Panc1 (cell line): ENCODE results near the gene LRRC8C.

Experiments
- SIN3A ChIP-seq: IDR thresholded peaks from 2 replicates; pipeline ENCODE4 v1.6.1; 2012; ENCODE audit warnings: low read depth, mild to moderate bottlenecking, low read length, moderate library complexity, borderline replicate concordance; ENCODE audit not compliant: insufficient read depth
- TF ChIP-seq, protein P1 (sequence below): fragments of 450-650 bp; IDR thresholded peaks from 2 replicates; pipeline ENCODE4 v1.5.1; 2017; ENCODE audit warnings: mild to moderate bottlenecking
- TF ChIP-seq, protein P2 (sequence below), 2 experiments: IDR thresholded peaks; 2 replicates each; pipeline ENCODE4 v1.6.1; 2011 to 2012; ENCODE audit warnings: low read depth in 2 of 2, control low read depth in 1 of 2, low read length in 1 of 2, mild to moderate bottlenecking in 1 of 2, moderate library complexity in 1 of 2; ENCODE audit not compliant: insufficient read depth in 1 of 2

DNA sequence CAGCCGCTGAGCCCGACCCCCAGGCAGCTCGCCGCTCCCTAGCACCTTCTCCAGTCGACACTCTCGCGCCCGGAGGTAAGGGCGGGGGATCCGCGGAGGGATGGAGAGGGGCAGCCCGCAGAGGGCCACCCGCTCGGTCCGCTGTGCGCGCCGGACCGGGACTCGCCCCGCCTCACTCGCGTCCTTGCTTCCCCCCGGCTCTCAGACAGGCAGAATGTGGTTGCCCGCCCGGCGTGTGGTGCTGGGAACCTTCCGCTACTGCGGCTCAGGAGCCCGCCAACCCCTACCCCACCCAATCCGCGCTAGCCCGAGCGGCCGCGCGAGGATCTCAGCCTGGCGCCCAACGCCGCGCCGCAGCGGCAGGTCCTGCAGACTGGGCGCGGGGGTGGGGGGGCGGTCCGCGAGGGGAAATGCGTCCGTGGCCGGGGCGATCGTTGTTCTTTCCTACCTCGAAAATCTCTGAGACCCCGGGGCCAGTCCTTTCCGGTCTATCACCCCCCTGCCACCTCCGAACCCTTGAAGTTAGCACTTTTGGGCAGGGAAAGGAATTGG lies 404 bp downstream of the LRRC8C start:
- TF ChIP-seq, protein P1, sequence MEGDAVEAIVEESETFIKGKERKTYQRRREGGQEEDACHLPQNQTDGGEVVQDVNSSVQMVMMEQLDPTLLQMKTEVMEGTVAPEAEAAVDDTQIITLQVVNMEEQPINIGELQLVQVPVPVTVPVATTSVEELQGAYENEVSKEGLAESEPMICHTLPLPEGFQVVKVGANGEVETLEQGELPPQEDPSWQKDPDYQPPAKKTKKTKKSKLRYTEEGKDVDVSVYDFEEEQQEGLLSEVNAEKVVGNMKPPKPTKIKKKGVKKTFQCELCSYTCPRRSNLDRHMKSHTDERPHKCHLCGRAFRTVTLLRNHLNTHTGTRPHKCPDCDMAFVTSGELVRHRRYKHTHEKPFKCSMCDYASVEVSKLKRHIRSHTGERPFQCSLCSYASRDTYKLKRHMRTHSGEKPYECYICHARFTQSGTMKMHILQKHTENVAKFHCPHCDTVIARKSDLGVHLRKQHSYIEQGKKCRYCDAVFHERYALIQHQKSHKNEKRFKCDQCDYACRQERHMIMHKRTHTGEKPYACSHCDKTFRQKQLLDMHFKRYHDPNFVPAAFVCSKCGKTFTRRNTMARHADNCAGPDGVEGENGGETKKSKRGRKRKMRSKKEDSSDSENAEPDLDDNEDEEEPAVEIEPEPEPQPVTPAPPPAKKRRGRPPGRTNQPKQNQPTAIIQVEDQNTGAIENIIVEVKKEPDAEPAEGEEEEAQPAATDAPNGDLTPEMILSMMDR = no peak
- TF ChIP-seq SIN3A = 0 out of 2 replicates have a peak, but pooled peaks have one; percentile 59
- TF ChIP-seq, protein P2, sequence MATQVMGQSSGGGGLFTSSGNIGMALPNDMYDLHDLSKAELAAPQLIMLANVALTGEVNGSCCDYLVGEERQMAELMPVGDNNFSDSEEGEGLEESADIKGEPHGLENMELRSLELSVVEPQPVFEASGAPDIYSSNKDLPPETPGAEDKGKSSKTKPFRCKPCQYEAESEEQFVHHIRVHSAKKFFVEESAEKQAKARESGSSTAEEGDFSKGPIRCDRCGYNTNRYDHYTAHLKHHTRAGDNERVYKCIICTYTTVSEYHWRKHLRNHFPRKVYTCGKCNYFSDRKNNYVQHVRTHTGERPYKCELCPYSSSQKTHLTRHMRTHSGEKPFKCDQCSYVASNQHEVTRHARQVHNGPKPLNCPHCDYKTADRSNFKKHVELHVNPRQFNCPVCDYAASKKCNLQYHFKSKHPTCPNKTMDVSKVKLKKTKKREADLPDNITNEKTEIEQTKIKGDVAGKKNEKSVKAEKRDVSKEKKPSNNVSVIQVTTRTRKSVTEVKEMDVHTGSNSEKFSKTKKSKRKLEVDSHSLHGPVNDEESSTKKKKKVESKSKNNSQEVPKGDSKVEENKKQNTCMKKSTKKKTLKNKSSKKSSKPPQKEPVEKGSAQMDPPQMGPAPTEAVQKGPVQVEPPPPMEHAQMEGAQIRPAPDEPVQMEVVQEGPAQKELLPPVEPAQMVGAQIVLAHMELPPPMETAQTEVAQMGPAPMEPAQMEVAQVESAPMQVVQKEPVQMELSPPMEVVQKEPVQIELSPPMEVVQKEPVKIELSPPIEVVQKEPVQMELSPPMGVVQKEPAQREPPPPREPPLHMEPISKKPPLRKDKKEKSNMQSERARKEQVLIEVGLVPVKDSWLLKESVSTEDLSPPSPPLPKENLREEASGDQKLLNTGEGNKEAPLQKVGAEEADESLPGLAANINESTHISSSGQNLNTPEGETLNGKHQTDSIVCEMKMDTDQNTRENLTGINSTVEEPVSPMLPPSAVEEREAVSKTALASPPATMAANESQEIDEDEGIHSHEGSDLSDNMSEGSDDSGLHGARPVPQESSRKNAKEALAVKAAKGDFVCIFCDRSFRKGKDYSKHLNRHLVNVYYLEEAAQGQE (IDR thresholded peaks at IDR 0.05; ENCODE audit: insufficient read depth in 1 of 2, low read depth in 2 of 2, low read length in 1 of 2) = no peak
